ENCODE data around the gene GTPBP6. TPM values are rescaled to one million over a fixed set of nuclear protein-coding genes. Genes with fewer than 3 reads are reported as not detected.
A peak's percentile ranks its signal among the peaks of the same experiment; 100 is the strongest.
"Not testable (repeated sequence)": the region's sequence is repeated elsewhere in the genome, so short reads cannot be mapped to it uniquely, and the experiment has no call there.

GTPBP6 gene
- total RNA-seq, 1 experiment from 2014 or later, result 62.6 TPM

- no peak for DNase-seq (ENCODE audit: low spot score)
These were observed 33.6 kb upstream of the GTPBP6 start for GRCh38 chrX:352181-352580.

GRCh38 chrX:351736-352135 lies 33.1 kb upstream of the GTPBP6 start:
- no peak for DNase-seq (ENCODE audit: low spot score)

- not testable (repeated sequence) for DNase-seq (ENCODE audit: low spot score)
These were observed 32.7 kb upstream of the GTPBP6 start for GRCh38 chrX:351324-351641.

- no peak for DNase-seq (ENCODE audit: low spot score)
These were observed 32.1 kb upstream of the GTPBP6 start for GRCh38 chrX:350534-351323.

- DNase-seq (ENCODE audit: low spot score), result no peak
These were observed 31.5 kb upstream of the GTPBP6 start for GRCh38 chrX:350148-350533.

- no peak for DNase-seq (ENCODE audit: low spot score)
These were observed 31.1 kb upstream of the GTPBP6 start for GRCh38 chrX:349702-350101.

GRCh38 chrX:349196-349595 lies 30.6 kb upstream of the GTPBP6 start:
- DNase-seq (ENCODE audit: low spot score), result no peak

- DNase-seq (ENCODE audit: low spot score), result peak; percentile 31
These were observed 30.0 kb upstream of the GTPBP6 start for GRCh38 chrX:348461-349117.

GRCh38 chrX:347351-348117 lies 28.9 kb upstream of the GTPBP6 start:
- no peak for DNase-seq (ENCODE audit: low spot score)

- DNase-seq (ENCODE audit: low spot score), result no peak
These were observed 27.6 kb upstream of the GTPBP6 start for GRCh38 chrX:346034-346813.

- no peak for DNase-seq (ENCODE audit: low spot score)
These were observed 26.7 kb upstream of the GTPBP6 start for GRCh38 chrX:345020-345925.

- DNase-seq (ENCODE audit: low spot score), result no peak
These were observed 25.8 kb upstream of the GTPBP6 start for GRCh38 chrX:344371-344901.

GRCh38 chrX:341541-342101 lies 23.0 kb upstream of the GTPBP6 start:
- no peak for DNase-seq (ENCODE audit: low spot score)

GRCh38 chrX:340641-341423 lies 22.2 kb upstream of the GTPBP6 start:
- no peak for DNase-seq (ENCODE audit: low spot score)

- DNase-seq (ENCODE audit: low spot score), result no peak
These were observed 21.5 kb upstream of the GTPBP6 start for GRCh38 chrX:340121-340520.

GRCh38 chrX:338836-339400 lies 20.3 kb upstream of the GTPBP6 start:
- DNase-seq (ENCODE audit: low spot score), result no peak

- DNase-seq (ENCODE audit: low spot score), result no peak
These were observed 19.8 kb upstream of the GTPBP6 start for GRCh38 chrX:338281-338835.

- DNase-seq (ENCODE audit: low spot score), result no peak
These were observed 18.8 kb upstream of the GTPBP6 start for GRCh38 chrX:337331-337831.

GRCh38 chrX:336227-336626 lies 17.6 kb upstream of the GTPBP6 start:
- DNase-seq (ENCODE audit: low spot score), result no peak
